ENCODE results near the gene AP2A2.

Gene AP2A2

DNA sequence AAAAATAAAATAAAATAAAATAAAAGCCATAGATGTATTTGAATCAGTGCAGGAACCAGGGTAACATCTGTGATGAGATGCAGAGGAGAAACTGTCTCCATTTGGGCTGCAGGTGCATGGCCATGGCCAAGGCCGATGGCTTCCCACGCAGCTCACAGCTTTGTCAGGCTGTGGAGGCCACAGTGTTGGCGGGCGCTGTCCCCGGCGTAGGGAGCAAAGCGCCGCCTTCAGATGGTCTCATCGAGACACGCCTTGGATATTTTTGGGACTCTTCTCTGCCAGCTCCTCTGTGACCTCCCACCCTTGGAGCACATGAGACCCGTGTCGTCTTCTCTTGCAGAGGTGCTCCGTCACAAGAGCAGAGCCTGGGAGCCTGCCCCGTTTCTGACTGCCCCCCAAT is 72.2 kb downstream of the AP2A2 start:
- Histone ChIP-seq H3K9me3 (ENCODE audit: low read depth, low read length) (no peaks in the 10 kb centered on the region), H3K27ac (no peak overlapping the region), H3K36me3 (ENCODE audit: insufficient read depth, low read length) (peaks cover 49% of the 10 kb centered on the region; the same call in 1 of the 2 replicates), H3K9ac (ENCODE audit: insufficient read length) (no peak overlapping the region), H3K4me3 (no peak overlapping the region)
- no peak for TF ChIP-seq EZH2 (IDR thresholded peaks at IDR 0.05)
- DNase-seq (ENCODE audit: low read depth, low spot score): no peak

DNA sequence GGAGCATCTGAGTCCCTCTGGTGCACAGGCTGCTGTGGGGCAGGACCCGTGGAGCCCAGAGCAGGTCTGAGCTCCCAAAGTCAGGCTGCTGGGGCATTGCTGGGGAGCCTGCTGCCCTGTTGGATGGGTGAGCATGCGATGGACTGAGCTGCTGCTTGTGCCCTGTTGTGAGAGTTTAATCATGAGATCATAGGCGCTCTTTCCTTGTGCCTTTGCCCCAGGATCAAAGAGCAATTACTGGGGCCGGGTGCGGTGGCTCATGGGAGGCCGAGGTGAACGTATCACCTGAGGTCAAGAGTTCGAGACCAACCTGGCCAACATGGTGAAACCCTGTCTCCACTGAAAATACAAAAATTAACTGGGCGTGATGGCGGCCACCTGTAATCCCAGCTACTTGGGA is 73.3 kb downstream of the AP2A2 start:
- no peak for DNase-seq (ENCODE audit: low read depth, low spot score)
- Histone ChIP-seq H3K36me3 (ENCODE audit: insufficient read depth, low read length) (peaks cover 54% of the 10 kb centered on the region), H3K9ac (ENCODE audit: insufficient read length) (no peak overlapping the region), H3K27ac (no peak overlapping the region), H3K4me3 (no peak overlapping the region), H3K9me3 (ENCODE audit: low read depth, low read length) (no peaks in the 10 kb centered on the region)
- TF ChIP-seq POLR2AphosphoS5 (IDR thresholded peaks at IDR 0.05; ENCODE audit: borderline replicate concordance, low read depth, low read length): no peak
- no peak for TF ChIP-seq EZH2 (IDR thresholded peaks at IDR 0.05)
- no peak for TF ChIP-seq FOXP2 (optimal IDR thresholded peaks at IDR 0.05; ENCODE audit: control extremely low read depth, extremely low read length, insufficient read depth)

DNA sequence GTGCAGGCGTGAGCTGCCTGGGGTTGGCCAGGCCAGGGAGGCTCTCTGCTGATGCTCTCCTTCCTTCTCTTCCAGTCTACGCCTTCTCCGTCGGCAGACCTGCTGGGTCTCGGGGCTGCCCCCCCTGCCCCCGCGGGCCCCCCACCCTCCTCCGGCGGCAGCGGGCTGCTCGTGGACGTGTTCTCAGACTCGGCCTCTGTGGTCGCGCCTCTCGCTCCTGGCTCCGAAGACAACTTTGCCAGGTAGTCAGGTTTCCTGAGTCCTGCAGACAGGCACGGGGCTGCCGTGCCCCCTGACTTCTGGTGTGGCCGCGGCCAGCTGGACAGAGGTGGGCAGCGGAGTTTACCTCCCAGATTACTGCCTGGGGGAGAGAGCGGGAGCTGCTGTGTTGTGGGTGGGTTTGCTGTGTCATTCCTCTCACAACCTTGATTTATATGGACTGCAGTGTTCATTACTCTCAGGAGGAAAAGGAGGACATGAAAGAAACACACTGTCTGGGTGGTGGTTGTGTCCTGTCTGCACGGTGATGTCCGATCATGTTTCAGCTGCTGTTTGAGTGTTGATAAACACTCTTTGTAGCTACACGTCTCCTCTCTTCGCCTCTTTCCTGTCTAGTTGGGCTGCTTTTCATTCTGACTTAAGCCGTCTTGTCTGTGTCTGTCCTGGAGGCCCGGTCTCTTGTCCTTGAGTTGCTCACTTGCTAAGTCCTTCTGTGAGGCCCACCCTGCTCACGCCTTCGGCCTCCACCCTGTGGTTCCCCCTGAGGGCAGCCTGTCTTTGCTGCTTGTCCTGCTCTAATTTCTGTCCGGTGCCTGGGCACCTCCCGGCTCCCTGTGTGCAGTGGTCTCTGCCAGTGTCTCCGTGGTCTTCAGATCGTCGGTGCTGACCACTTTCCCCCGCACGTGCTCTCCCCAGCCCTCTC is 74.9 kb downstream of the AP2A2 start:
- no peak overlapping the region for H3K4me3 ChIP-seq
- no peaks in the 10 kb centered on the region for H3K9me3 ChIP-seq (ENCODE audit: low read depth, low read length)
- no peak for DNase-seq (ENCODE audit: low read depth, low spot score)
- TF ChIP-seq EZH2 (IDR thresholded peaks at IDR 0.05): no peak
- TF ChIP-seq FOXP2 (optimal IDR thresholded peaks at IDR 0.05; ENCODE audit: control extremely low read depth, extremely low read length, insufficient read depth): no peak
- TF ChIP-seq POLR2AphosphoS5 (IDR thresholded peaks at IDR 0.05; ENCODE audit: borderline replicate concordance, low read depth, low read length): no peak
- peaks cover 55% of the 10 kb centered on the region for H3K36me3 ChIP-seq (ENCODE audit: insufficient read depth, low read length)
- H3K27ac ChIP-seq: no peak overlapping the region
- no peak overlapping the region for H3K9ac ChIP-seq (ENCODE audit: insufficient read length)

DNA sequence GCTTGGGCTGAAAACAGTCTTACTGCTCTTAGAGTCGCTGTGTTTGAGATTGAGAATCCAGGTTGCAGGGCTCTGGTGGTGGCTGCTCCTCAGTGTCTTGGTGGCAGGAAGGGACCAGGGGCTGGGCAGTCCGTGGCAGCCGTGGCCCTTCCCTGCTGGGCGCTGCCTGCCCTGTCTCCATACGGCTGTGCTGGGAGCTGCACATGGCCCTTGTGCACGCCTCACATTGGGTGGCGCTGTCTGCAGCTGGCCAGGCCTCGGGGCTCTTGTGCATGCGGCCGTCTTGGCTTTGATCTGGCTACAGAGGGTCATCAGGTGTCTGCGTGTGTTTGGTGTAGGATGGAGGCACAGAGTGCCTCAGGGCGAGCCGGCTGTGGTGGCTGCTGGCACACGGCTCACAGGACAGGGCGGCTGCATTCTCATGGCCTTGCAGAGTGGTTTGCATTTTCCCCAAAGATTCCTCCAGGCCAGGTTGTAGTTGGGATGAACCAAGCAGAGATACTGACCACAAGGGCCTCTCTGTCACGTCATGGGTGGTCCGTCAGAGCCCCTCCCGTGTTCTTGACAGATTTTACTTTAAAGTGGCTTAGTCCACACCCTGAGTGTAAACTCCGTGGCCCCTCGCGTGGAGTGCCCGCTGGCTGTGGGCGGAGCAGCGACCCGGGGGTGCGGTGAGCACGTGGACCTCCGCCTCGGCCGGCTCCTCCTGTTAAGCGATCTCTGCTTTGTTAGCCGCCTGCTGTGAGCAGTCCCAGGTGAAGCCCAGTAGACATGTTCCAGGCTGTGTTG is 76.1 kb downstream of the AP2A2 start:
- H3K27ac ChIP-seq: no peak overlapping the region
- no peaks in the 10 kb centered on the region for H3K9me3 ChIP-seq (ENCODE audit: low read depth, low read length)
- peaks cover 44% of the 10 kb centered on the region for H3K36me3 ChIP-seq (ENCODE audit: insufficient read depth, low read length)
- H3K9ac ChIP-seq (ENCODE audit: insufficient read length): no peak overlapping the region
- TF ChIP-seq POLR2AphosphoS5 (IDR thresholded peaks at IDR 0.05; ENCODE audit: borderline replicate concordance, low read depth, low read length) (no peak), EZH2 (IDR thresholded peaks at IDR 0.05) (no peak)
- DNase-seq (ENCODE audit: low read depth, low spot score): no peak
- H3K4me3 ChIP-seq: no peak overlapping the region

DNA sequence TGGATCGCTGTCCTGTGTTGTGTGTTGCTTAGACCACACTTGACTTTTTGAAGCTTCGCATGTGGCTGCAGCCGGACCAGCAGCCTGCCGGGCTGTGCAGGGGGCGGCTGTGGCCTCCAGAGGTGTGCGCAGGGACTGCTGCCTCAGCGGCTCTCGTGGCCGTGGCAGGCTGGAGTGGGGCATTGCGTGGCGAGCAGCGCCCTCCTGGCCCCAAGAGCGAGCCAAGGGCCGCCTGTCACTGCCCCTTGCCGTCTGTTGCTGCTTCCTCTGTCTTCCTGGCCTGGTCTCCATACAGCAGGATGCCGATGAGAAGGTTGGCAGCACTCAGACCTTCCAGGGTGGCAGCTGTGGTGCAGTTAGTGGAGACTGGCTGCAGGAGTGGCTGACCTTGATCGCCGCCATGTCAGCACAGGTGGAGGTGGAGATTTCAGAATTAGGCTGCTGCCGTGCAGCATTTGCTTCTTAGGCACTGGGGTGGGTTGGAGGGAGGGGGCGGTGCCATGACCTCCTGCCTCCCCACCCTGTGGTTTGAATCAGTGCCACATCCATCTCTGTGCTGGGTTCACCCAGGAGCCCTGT is 76.8 kb downstream of the AP2A2 start:
- Histone ChIP-seq H3K27ac (no peak overlapping the region), H3K9ac (ENCODE audit: insufficient read length) (no peak overlapping the region), H3K4me3 (no peak overlapping the region), H3K9me3 (ENCODE audit: low read depth, low read length) (no peaks in the 10 kb centered on the region), H3K36me3 (ENCODE audit: insufficient read depth, low read length) (peaks cover 45% of the 10 kb centered on the region)
- no peak for DNase-seq (ENCODE audit: low read depth, low spot score)
- TF ChIP-seq EZH2 (IDR thresholded peaks at IDR 0.05) (no peak), POLR2AphosphoS5 (IDR thresholded peaks at IDR 0.05; ENCODE audit: borderline replicate concordance, low read depth, low read length) (no peak), FOXP2 (optimal IDR thresholded peaks at IDR 0.05; ENCODE audit: control extremely low read depth, extremely low read length, insufficient read depth) (no peak)

DNA sequence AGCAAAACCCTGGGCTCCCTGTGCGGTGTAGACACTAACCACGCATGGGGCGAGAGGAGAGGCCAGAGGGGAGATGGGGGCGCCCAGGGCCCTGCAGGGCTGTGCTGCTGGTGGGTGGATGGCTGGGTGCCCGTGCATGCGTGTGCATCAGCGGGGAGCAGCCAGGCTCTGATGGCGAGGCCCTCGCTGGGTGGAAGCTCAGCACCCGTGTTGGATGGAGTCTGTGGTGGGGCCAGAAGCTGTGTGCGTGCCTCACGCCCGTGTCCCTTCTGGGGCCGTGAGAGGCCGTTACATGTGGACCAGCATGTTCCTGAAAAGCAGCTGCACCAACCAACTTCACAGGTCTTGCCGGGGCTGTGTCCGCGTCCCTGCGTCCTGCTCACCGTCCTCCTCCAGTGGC is 77.5 kb downstream of the AP2A2 start:
- no peaks in the 10 kb centered on the region for H3K9me3 ChIP-seq (ENCODE audit: low read depth, low read length)
- H3K27ac ChIP-seq: no peak overlapping the region
- peaks cover 46% of the 10 kb centered on the region for H3K36me3 ChIP-seq (ENCODE audit: insufficient read depth, low read length)
- H3K9ac ChIP-seq (ENCODE audit: insufficient read length): no peak overlapping the region
- DNase-seq (ENCODE audit: low read depth, low spot score): no peak
- H3K4me3 ChIP-seq: no peak overlapping the region
- TF ChIP-seq POLR2AphosphoS5 (IDR thresholded peaks at IDR 0.05; ENCODE audit: borderline replicate concordance, low read depth, low read length): no peak
- TF ChIP-seq FOXP2 (optimal IDR thresholded peaks at IDR 0.05; ENCODE audit: control extremely low read depth, extremely low read length, insufficient read depth): no peak
- TF ChIP-seq EZH2 (IDR thresholded peaks at IDR 0.05): no peak

DNA sequence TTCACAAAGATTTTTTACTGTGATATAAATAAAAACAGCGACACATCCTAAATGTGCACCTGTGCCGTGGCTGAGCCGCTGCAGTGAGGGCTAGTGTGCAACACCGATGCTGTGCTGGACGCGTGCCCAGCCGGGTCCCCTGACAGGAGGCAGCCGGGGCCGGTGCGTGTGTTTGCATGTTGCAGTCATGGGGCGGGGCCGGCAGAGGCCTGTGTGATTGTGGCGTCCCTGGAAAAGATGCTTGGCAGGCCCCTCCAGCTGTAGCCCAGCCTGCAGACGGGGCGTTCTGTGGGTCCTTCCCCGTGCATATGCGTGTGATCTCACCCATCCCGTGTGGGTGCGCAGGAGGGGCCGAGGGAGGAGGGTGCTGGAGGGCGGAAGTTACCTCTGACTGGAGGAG is 80.3 kb downstream of the AP2A2 start:
- TF ChIP-seq EZH2 (IDR thresholded peaks at IDR 0.05) (no peak), FOXP2 (optimal IDR thresholded peaks at IDR 0.05; ENCODE audit: control extremely low read depth, extremely low read length, insufficient read depth) (no peak), POLR2AphosphoS5 (IDR thresholded peaks at IDR 0.05; ENCODE audit: borderline replicate concordance, low read depth, low read length) (no peak)
- DNase-seq (ENCODE audit: low read depth, low spot score): no peak
- H3K9ac ChIP-seq (ENCODE audit: insufficient read length): no peak overlapping the region
- no peak overlapping the region for H3K4me3 ChIP-seq
- H3K9me3 ChIP-seq (ENCODE audit: low read depth, low read length): no peaks in the 10 kb centered on the region
- peaks cover 60% of the 10 kb centered on the region for H3K36me3 ChIP-seq (ENCODE audit: insufficient read depth, low read length)
- no peak overlapping the region for H3K27ac ChIP-seq

DNA sequence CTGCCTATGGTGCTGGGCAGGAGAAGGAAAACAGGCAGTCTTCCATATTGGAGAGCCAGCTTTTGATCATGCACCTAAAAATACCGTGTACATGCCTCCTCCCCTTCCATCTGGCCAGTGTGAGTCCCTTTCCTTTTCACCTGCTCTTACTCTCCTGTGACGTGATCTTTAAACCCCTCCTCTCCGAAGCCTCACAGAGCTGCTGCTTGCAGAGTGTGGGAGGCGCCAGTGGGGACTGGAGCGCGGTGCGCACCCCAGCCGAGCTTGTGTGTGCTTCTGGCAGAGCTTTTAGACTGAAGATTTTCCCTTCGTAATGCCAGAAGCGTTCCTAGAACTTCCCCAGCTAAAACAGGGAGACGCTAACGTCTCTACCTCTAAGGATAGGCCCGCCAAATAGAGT is 81.1 kb downstream of the AP2A2 start:
- Histone ChIP-seq H3K27ac (no peak overlapping the region), H3K9ac (ENCODE audit: insufficient read length) (no peak overlapping the region), H3K4me3 (no peak overlapping the region), H3K36me3 (ENCODE audit: insufficient read depth, low read length) (peaks cover 64% of the 10 kb centered on the region), H3K9me3 (ENCODE audit: low read depth, low read length) (no peaks in the 10 kb centered on the region)
- DNase-seq (ENCODE audit: low read depth, low spot score): no peak
- TF ChIP-seq FOXP2 (optimal IDR thresholded peaks at IDR 0.05; ENCODE audit: control extremely low read depth, extremely low read length, insufficient read depth) (no peak), POLR2AphosphoS5 (IDR thresholded peaks at IDR 0.05; ENCODE audit: borderline replicate concordance, low read depth, low read length) (no peak), EZH2 (IDR thresholded peaks at IDR 0.05) (no peak)

All from SK-N-MC (cell line).